A204.1 (cell line): ENCODE results near the gene KCNH4.
"Not testable (repeated sequence)": the region's sequence is repeated elsewhere in the genome, so short reads cannot be mapped to it uniquely, and the experiment has no call there.

Experiments
- FAIRE-seq: peaks from 2 replicates; lab custom pipeline; 2012; peaks lifted over from hg19 to GRCh38; lab: Jason Lieb, UNC

KCNH4 gene

GRCh38 chr17:42180922-42181850 is at the start of gene KCNH4:
KCNH4 (minus strand) TSS chr17:42181142; CDS start chr17:42180945, 197 bp downstream.
- no peak for FAIRE-seq

GRCh38 chr17:42230225-42230624 is 49.3 kb upstream of the KCNH4 start:
- FAIRE-seq, result no peak

- no peak for FAIRE-seq
Observed at GRCh38 chr17:42227849-42228700, 47.1 kb upstream of the KCNH4 start.

- FAIRE-seq, result no peak
Observed at GRCh38 chr17:42225646-42226045, 44.7 kb upstream of the KCNH4 start.

- FAIRE-seq, result no peak
Observed at GRCh38 chr17:42224651-42225050, 43.7 kb upstream of the KCNH4 start.

- FAIRE-seq, result no peak
Observed at GRCh38 chr17:42221886-42222745, 41.2 kb upstream of the KCNH4 start.

- not testable (repeated sequence) for FAIRE-seq
Observed at GRCh38 chr17:42219280-42219679, 38.3 kb upstream of the KCNH4 start.

- FAIRE-seq, result no peak
Observed at GRCh38 chr17:42214156-42214555, 33.2 kb upstream of the KCNH4 start.

GRCh38 chr17:42212382-42212781 is 31.4 kb upstream of the KCNH4 start:
- FAIRE-seq, result no peak

- not testable (repeated sequence) for FAIRE-seq
Observed at GRCh38 chr17:42211921-42212341, 31.0 kb upstream of the KCNH4 start.

- no peak for FAIRE-seq
Observed at GRCh38 chr17:42210046-42210445, 29.1 kb upstream of the KCNH4 start.

GRCh38 chr17:42206153-42206612 is 25.2 kb upstream of the KCNH4 start:
- FAIRE-seq, result not testable (repeated sequence)

- no peak for FAIRE-seq
Observed at GRCh38 chr17:42203354-42203753, 22.4 kb upstream of the KCNH4 start.

- FAIRE-seq, result no peak
Observed at GRCh38 chr17:42202696-42203095, 21.8 kb upstream of the KCNH4 start.

GRCh38 chr17:42202159-42202558 is 21.2 kb upstream of the KCNH4 start:
- no peak for FAIRE-seq

GRCh38 chr17:42201458-42201772 is 20.5 kb upstream of the KCNH4 start:
- no peak for FAIRE-seq

- no peak for FAIRE-seq
Observed at GRCh38 chr17:42200706-42201457, 19.9 kb upstream of the KCNH4 start.

GRCh38 chr17:42199416-42200011 is 18.6 kb upstream of the KCNH4 start:
- FAIRE-seq, result no peak

- no peak for FAIRE-seq
Observed at GRCh38 chr17:42198897-42199296, 18.0 kb upstream of the KCNH4 start.

- FAIRE-seq, result no peak
Observed at GRCh38 chr17:42197564-42198156, 16.7 kb upstream of the KCNH4 start.
